SJSA1 (cell line): ENCODE measurements around the gene PTPDC1. TPM values are rescaled to one million over a fixed set of nuclear protein-coding genes. Genes with fewer than 3 reads are reported as not detected.

Experiments
- DNase-seq, 2 experiments: peaks; one replicate each; pipeline ENCODE4 v3.0.0-alpha.2; 2015 to 2020; ENCODE audit warnings: low spot score in 2 of 2, low read depth in 1 of 2
- H3K27ac ChIP-seq: fragments of 250-450 bp; sonication (Bioruptor Pico); 2 replicates; pipeline ENCODE4 v1.5.1; 2020; ENCODE audit warnings: mild to moderate bottlenecking, moderate library complexity
- H3K27me3 ChIP-seq: fragments of 250-450 bp; sonication (Bioruptor Pico); replicated peaks from 2 replicates; pipeline ENCODE4 v1.5.1; 2020; ENCODE audit warnings: mild to moderate bottlenecking, moderate library complexity
- H3K36me3 ChIP-seq: fragments of 250-450 bp; sonication (Bioruptor Pico); 2 replicates; pipeline ENCODE4 v1.5.1; 2020; ENCODE audit warnings: mild to moderate bottlenecking
- H3K4me1 ChIP-seq: fragments of 250-450 bp; sonication (Bioruptor Pico); replicated peaks from 2 replicates; pipeline ENCODE4 v1.6.1; 2021; ENCODE audit warnings: mild to moderate bottlenecking
- H3K4me3 ChIP-seq: fragments of 250-450 bp; sonication (Bioruptor Pico); 2 replicates; pipeline ENCODE4 v1.5.1; 2020; ENCODE audit warnings: mild to moderate bottlenecking
- H3K9me3 ChIP-seq: fragments of 250-450 bp; sonication (Bioruptor Pico); replicated peaks from 2 replicates; pipeline ENCODE4 v1.5.1; 2020; ENCODE audit warnings: mild to moderate bottlenecking
- total RNA-seq: library from RNA; depleted of rRNA; stranded (reverse); fragments of >200 nt; shearing (Covaris generic); gene quantifications from 2 replicates; pipeline ENCODE4 v1.2.3, GENCODE V29; 2014

PTPDC1 gene
- total RNA-seq, 1 experiment from 2014 or later = 12.0 TPM

GRCh38 chr9:94140791-94141790 is 56.8 kb downstream of the PTPDC1 start:
- Histone ChIP-seq H3K4me1 (peaks cover 27% of the 10 kb centered on the region), H3K27ac (peak overlapping the region; percentile 72; the same call in 1 of the 2 replicates), H3K27me3 (no peaks in the 10 kb centered on the region), H3K36me3 (no peaks in the 10 kb centered on the region), H3K9me3 (no peaks in the 10 kb centered on the region), H3K4me3 (no peak overlapping the region)
- DNase-seq = no peak

DNA sequence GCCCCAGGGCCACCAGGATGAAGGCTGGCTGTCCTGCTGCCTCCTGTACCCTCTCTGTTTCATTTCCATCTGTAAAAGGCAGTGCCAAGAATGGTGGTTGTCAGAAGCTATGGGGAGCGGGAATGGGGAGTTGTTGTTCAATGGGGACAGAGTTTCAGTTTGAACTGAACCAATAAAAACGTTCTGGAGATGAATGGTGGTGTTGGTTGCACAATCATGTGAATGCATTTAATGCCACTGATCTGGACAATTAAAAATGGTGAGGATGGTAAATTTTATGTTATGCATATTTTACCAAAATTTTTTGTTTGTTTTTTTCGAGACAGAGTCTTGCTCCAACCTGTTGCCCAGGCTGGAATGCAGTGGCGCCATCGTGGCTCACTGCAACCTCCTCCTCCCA is 58.1 kb downstream of the PTPDC1 start:
- DNase-seq = no peak
- H3K36me3 ChIP-seq = no peaks in the 10 kb centered on the region
- peaks cover 27% of the 10 kb centered on the region for H3K4me1 ChIP-seq
- no peaks in the 10 kb centered on the region for H3K9me3 ChIP-seq
- H3K4me3 ChIP-seq = no peak overlapping the region
- no peaks in the 10 kb centered on the region for H3K27me3 ChIP-seq
- no peak overlapping the region for H3K27ac ChIP-seq

GRCh38 chr9:94144394-94144793 is 60.1 kb downstream of the PTPDC1 start:
- Histone ChIP-seq H3K36me3 (no peaks in the 10 kb centered on the region), H3K4me1 (peaks cover 14% of the 10 kb centered on the region), H3K27me3 (no peaks in the 10 kb centered on the region), H3K4me3 (no peak overlapping the region), H3K9me3 (no peaks in the 10 kb centered on the region), H3K27ac (no peak overlapping the region)
- DNase-seq = no peak

GRCh38 chr9:94145640-94146039 is 61.4 kb downstream of the PTPDC1 start:
- H3K27me3 ChIP-seq = no peaks in the 10 kb centered on the region
- no peaks in the 10 kb centered on the region for H3K9me3 ChIP-seq
- H3K4me3 ChIP-seq = no peak overlapping the region
- no peak overlapping the region for H3K27ac ChIP-seq
- no peak for DNase-seq
- H3K4me1 ChIP-seq = peaks cover 6% of the 10 kb centered on the region
- H3K36me3 ChIP-seq = no peaks in the 10 kb centered on the region

GRCh38 chr9:94147776-94148175 is 63.5 kb downstream of the PTPDC1 start:
- H3K4me3 ChIP-seq = no peak overlapping the region
- no peaks in the 10 kb centered on the region for H3K27me3 ChIP-seq
- no peak overlapping the region for H3K27ac ChIP-seq

GRCh38 chr9:94148419-94148818 is 64.2 kb downstream of the PTPDC1 start:
- Histone ChIP-seq H3K27me3 (no peaks in the 10 kb centered on the region), H3K4me1 (no peaks in the 10 kb centered on the region), H3K36me3 (no peaks in the 10 kb centered on the region), H3K9me3 (no peaks in the 10 kb centered on the region), H3K4me3 (no peak overlapping the region), H3K27ac (no peak overlapping the region)
- no peak for DNase-seq

More at GRCh38 chr9:94147776-94148175, 63.5 kb downstream of the PTPDC1 start:
- H3K36me3 ChIP-seq = no peaks in the 10 kb centered on the region
- H3K4me1 ChIP-seq = no peaks in the 10 kb centered on the region
- no peaks in the 10 kb centered on the region for H3K9me3 ChIP-seq
- DNase-seq = no peak

GRCh38 chr9:94149696-94150095 is 65.4 kb downstream of the PTPDC1 start:
- Histone ChIP-seq H3K27ac (no peak overlapping the region), H3K9me3 (no peaks in the 10 kb centered on the region), H3K36me3 (no peaks in the 10 kb centered on the region), H3K4me1 (no peaks in the 10 kb centered on the region), H3K27me3 (no peaks in the 10 kb centered on the region), H3K4me3 (no peak overlapping the region)
- DNase-seq = no peak

DNA sequence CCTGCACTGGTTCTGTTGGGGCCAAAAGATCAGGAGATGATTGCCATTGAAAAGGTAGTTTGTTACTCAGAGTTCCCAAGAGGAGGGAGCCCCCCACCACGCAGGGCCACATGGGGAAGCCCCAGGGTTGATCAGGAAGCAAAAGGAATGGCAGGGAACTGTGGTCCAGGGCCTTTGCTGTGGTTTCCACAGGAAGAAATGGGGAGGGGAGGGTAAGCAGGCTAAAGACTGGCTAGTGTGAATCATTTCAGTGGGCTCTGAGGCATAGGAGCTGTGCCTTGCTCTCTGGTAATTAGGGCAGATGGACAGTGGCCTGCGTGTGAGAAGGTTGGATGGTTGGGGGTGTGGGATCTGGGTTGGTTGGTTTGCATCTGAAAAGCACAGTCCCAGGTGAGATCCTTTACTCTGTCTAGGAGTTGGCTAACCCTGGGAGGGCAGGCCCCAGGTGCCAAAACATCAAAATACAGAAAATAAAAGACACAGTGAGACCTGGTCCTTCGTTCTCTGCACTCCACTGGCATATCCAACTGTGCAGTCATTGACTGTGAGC is 66.1 kb downstream of the PTPDC1 start:
- no peak overlapping the region for H3K4me3 ChIP-seq
- DNase-seq = no peak
- no peaks in the 10 kb centered on the region for H3K4me1 ChIP-seq
- no peaks in the 10 kb centered on the region for H3K27me3 ChIP-seq
- H3K9me3 ChIP-seq = no peaks in the 10 kb centered on the region
- no peaks in the 10 kb centered on the region for H3K36me3 ChIP-seq
- no peak overlapping the region for H3K27ac ChIP-seq

GRCh38 chr9:94150890-94151650 is 66.8 kb downstream of the PTPDC1 start:
- Histone ChIP-seq H3K27ac (no peak overlapping the region), H3K36me3 (no peaks in the 10 kb centered on the region), H3K4me1 (no peaks in the 10 kb centered on the region), H3K9me3 (no peaks in the 10 kb centered on the region), H3K4me3 (no peak overlapping the region), H3K27me3 (no peaks in the 10 kb centered on the region)
- DNase-seq = no peak

DNA sequence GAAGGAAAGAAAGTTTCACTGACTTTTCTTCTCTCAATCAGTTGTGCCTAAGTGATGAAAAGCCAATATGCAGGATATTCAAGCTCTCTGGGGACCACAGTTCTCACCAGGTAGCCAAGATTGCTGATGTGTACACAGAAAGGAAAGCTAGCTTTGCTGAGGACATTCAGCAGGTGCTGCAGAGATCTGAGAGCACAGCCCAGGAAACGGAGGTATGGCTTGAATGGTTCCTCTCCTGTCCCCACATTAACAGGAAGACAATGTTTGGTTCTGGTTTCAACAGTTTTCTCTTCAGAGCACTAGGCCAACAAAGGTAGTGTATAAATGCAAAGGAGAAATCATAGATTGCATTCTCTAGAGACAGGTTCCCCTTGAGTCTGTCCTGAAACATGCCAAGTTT is 69.6 kb downstream of the PTPDC1 start:
- Histone ChIP-seq H3K27me3 (no peaks in the 10 kb centered on the region), H3K4me1 (peaks cover 5% of the 10 kb centered on the region; the same call in 1 of the 2 replicates), H3K9me3 (no peaks in the 10 kb centered on the region), H3K36me3 (no peaks in the 10 kb centered on the region), H3K4me3 (no peak overlapping the region), H3K27ac (no peak overlapping the region)
- DNase-seq = no peak

DNA sequence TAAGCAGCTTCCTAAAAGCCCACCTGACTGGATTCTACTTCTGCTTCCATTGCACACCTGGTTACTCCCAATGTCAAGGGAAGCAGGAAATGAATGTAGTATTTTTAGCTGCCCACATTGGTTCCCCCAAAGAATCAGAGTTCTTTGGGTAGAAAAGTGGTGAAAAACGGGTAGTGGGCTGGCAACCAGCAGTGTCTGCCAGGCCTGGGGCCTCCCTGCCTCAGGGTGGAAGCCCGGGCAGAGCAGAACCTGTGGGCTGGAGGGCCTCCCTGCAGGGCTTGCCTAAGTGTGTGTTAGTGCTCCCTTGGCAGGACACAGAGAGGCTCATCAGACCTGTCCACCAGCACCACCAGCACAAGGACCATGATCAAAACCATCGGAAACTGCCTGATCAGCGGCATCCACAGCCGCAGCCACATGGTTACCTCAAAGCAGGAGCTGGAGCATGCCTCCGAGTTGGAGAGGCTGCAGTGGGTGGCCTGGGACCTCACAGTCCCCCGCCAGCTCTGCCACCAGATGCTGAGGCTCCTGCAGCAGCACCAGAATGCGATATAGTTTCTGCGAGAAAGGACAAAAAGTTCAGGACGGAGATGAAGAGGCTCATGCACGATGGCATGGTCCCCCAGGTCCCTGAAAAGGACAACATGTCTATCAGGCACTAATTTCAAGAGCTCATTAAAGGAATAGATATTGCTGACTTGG is 72.2 kb downstream of the PTPDC1 start:
- Histone ChIP-seq H3K27ac (no peak overlapping the region), H3K4me1 (peaks cover 5% of the 10 kb centered on the region; the same call in 1 of the 2 replicates), H3K9me3 (no peaks in the 10 kb centered on the region), H3K27me3 (no peaks in the 10 kb centered on the region), H3K4me3 (no peak overlapping the region), H3K36me3 (no peaks in the 10 kb centered on the region)
- no peak for DNase-seq

GRCh38 chr9:94157050-94157801 is 73.0 kb downstream of the PTPDC1 start:
- H3K9me3 ChIP-seq = no peaks in the 10 kb centered on the region
- H3K27me3 ChIP-seq = no peaks in the 10 kb centered on the region
- H3K4me3 ChIP-seq = no peak overlapping the region
- no peaks in the 10 kb centered on the region for H3K36me3 ChIP-seq
- no peak overlapping the region for H3K27ac ChIP-seq
- DNase-seq = no peak
- peaks cover 5% of the 10 kb centered on the region; the same call in 1 of the 2 replicates for H3K4me1 ChIP-seq
